Effector memory CD8-positive, alpha-beta T cell (primary cell): Measurements from ENCODE around the gene SSBP3.

Experiments used
- ATAC-seq: fragments of 150-1000 bp; cut with Tn5 transposase; replicated peaks from 2 replicates; pipeline ENCODE4 v1.10.0; 2021; ENCODE audit warnings: mild to moderate bottlenecking, moderate library complexity
- DNase-seq, 3 experiments: peaks; one replicate each; pipeline ENCODE4 v3.0.0; 2021
- H3K27ac Mint-ChIP-seq, 2 donors: one replicate each; pipeline ENCODE4 v1.8.0; 2022; ENCODE audit warnings: mild to moderate bottlenecking in 2 of 2, mixed read lengths in 2 of 2, moderate library complexity in 2 of 2
- H3K27me3 Mint-ChIP-seq, 2 donors: one replicate each; pipeline ENCODE4 v1.8.0; 2022; ENCODE audit warnings: mixed read lengths in 2 of 2
- H3K36me3 Mint-ChIP-seq: one replicate; pipeline ENCODE4 v1.8.0; 2022; ENCODE audit warnings: mild to moderate bottlenecking, moderate library complexity, mixed read lengths; ENCODE audit not compliant: insufficient read depth
- H3K4me1 Mint-ChIP-seq, 2 donors: one replicate each; pipeline ENCODE4 v1.8.0; 2022; ENCODE audit warnings: low read depth in 2 of 2, mixed read lengths in 2 of 2
- H3K4me3 Mint-ChIP-seq, 2 donors: one replicate each; pipeline ENCODE4 v1.8.0; 2022; ENCODE audit warnings: mild to moderate bottlenecking in 2 of 2, mixed read lengths in 2 of 2, moderate library complexity in 2 of 2
- H3K9me3 Mint-ChIP-seq, 2 donors: one replicate each; pipeline ENCODE4 v1.8.0; 2022; ENCODE audit warnings: mixed read lengths in 2 of 2

The SSBP3 gene

GRCh38 chr1:54250670-54251069, 155.5 kb downstream of the SSBP3 start:
- H3K9me3 Mint-ChIP-seq, result no peaks in the 10 kb centered on the region
- H3K4me3 Mint-ChIP-seq, result no peak overlapping the region
- DNase-seq (no peak), ATAC-seq (no peak)
- no peaks in the 10 kb centered on the region for H3K27me3 Mint-ChIP-seq
- peaks cover 39% of the 10 kb centered on the region for H3K36me3 Mint-ChIP-seq
- peaks cover 7 to 9% of the 10 kb centered on the region in 2 donors for H3K4me1 Mint-ChIP-seq
- H3K27ac Mint-ChIP-seq, result peak overlapping the region in 1 of 2 donors; percentile 72

- no peak overlapping the region for H3K4me3 Mint-ChIP-seq
- no peaks in the 10 kb centered on the region for H3K9me3 Mint-ChIP-seq
- ATAC-seq (no peak), DNase-seq (no peak)
- peak overlapping the region; percentile 27 to 86 for H3K27ac Mint-ChIP-seq
- peaks cover 8 to 9% of the 10 kb centered on the region in 2 donors for H3K4me1 Mint-ChIP-seq
- no peaks in the 10 kb centered on the region for H3K27me3 Mint-ChIP-seq
- peaks cover 39% of the 10 kb centered on the region for H3K36me3 Mint-ChIP-seq
These were observed 156.3 kb downstream of the SSBP3 start for GRCh38 chr1:54249819-54250435.

- peaks cover 45% of the 10 kb centered on the region for H3K36me3 Mint-ChIP-seq
- peak overlapping the region; percentile 41 to 86 for H3K27ac Mint-ChIP-seq
- no peaks in the 10 kb centered on the region for H3K9me3 Mint-ChIP-seq
- ATAC-seq (no peak), DNase-seq (no peak)
- H3K4me3 Mint-ChIP-seq, result peak overlapping the region in 1 of 2 donors; percentile 32
- H3K4me1 Mint-ChIP-seq, result peaks cover 9 to 13% of the 10 kb centered on the region in 2 donors
- no peaks in the 10 kb centered on the region for H3K27me3 Mint-ChIP-seq
These were observed 157.2 kb downstream of the SSBP3 start for GRCh38 chr1:54248966-54249365.

DNA sequence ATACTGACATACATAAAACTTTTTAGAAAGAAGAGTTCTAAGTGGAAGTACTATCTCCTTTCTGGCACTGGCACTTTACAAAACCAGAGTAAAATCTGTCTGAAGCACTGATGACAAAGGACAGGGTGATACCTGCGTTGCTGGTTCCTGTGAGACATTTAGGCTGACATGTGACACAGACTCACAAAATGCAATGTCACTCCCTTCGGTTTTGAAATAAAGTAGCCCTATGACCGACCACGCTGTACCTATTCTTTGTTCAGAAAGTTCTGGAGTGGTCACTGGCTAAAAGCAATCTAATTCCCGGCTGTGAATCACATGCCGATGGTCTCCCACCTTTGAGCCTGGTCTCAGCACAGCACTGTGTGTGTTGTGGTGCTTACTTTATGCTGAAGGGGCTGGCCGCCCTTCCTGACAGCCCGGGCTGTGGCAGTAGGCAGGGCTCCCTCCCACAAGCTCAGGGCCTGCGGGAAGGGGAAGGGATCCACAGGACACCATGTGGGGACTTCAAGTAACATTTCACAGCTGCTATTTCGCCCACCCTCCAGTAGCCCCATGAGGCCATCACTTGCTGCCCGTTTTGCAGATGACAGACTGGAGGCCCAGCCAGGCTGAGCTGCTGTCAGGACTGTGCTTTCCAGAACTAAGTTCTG, 158.2 kb downstream of the SSBP3 start:
- ATAC-seq, result no peak

GRCh38 chr1:54246116-54246721, 160.0 kb downstream of the SSBP3 start:
- H3K9me3 Mint-ChIP-seq, result no peaks in the 10 kb centered on the region
- H3K4me3 Mint-ChIP-seq, result no peak overlapping the region
- H3K27me3 Mint-ChIP-seq, result no peaks in the 10 kb centered on the region
- H3K4me1 Mint-ChIP-seq, result peaks cover 6 to 12% of the 10 kb centered on the region in 2 donors
- peak overlapping the region in 1 of 2 donors; percentile 26 for H3K27ac Mint-ChIP-seq
- peaks cover 48% of the 10 kb centered on the region for H3K36me3 Mint-ChIP-seq
- no peak for ATAC-seq
- DNase-seq, result no peak

More for the DNA sequence above, 158.2 kb downstream of the SSBP3 start:
- Mint-ChIP-seq H3K36me3 (peaks cover 50% of the 10 kb centered on the region), H3K9me3 (no peaks in the 10 kb centered on the region), H3K27ac (peak overlapping the region in 1 of 2 donors; percentile 86), H3K4me1 (peaks cover 10 to 11% of the 10 kb centered on the region in 2 donors), H3K4me3 (no peak overlapping the region), H3K27me3 (no peaks in the 10 kb centered on the region)
- no peak for DNase-seq

DNA sequence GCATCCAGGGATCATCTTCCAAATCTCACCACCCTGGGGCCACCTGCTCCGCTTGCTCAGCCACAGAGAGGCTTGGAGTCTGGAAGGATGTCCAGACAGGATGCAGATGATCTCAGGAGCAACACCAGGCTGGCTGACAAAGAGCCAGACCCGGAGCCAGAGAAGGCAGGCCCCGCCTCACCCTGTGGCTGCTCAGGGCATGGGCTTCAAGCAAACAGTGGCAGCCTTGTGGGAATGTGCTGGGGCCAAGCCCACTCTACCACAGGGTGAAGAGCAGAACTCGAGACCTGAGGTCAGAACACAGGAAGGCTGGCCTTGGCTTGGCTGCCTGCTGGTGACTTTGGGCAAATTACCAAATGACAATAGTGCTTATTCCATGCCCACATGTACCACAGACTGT, 160.7 kb downstream of the SSBP3 start:
- H3K36me3 Mint-ChIP-seq, result peaks cover 46% of the 10 kb centered on the region

DNA sequence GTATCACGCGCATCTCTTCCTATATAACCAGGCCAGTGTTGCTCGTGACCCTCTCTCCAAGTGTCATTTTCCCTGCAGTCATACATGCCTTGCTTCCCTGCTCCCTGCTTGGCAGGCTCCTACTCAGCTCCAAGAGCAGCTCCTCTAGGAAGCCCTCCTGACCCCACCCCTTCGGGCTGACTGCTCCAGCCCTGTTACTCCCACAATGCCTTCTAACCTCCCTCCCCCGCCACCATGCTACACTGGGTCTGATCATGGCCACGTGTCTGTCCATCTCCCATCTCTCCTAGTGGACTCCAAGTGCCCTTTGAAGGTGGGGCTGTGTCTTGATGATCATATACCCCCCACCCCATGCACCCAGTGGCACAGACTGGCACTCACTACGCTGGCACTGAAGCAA, 161.5 kb downstream of the SSBP3 start:
- peaks cover 49% of the 10 kb centered on the region for H3K36me3 Mint-ChIP-seq
- no peak for DNase-seq
- H3K27ac Mint-ChIP-seq, result peak overlapping the region in 1 of 2 donors; percentile 4
- H3K4me3 Mint-ChIP-seq, result no peak overlapping the region
- no peak for ATAC-seq
- H3K27me3 Mint-ChIP-seq, result no peaks in the 10 kb centered on the region
- H3K4me1 Mint-ChIP-seq, result peaks cover 4 to 12% of the 10 kb centered on the region in 2 donors
- H3K9me3 Mint-ChIP-seq, result no peaks in the 10 kb centered on the region

More for the DNA sequence above, 160.7 kb downstream of the SSBP3 start:
- no peak for ATAC-seq
- Mint-ChIP-seq H3K27ac (peak overlapping the region in 1 of 2 donors; percentile 75), H3K9me3 (no peaks in the 10 kb centered on the region), H3K27me3 (no peaks in the 10 kb centered on the region), H3K4me1 (peaks cover 6 to 12% of the 10 kb centered on the region in 2 donors), H3K4me3 (no peak overlapping the region)
- no peak for DNase-seq

- peaks cover 6 to 8% of the 10 kb centered on the region in 2 donors for H3K4me1 Mint-ChIP-seq
- H3K27me3 Mint-ChIP-seq, result no peaks in the 10 kb centered on the region
- no peak overlapping the region for H3K27ac Mint-ChIP-seq
- no peak overlapping the region for H3K4me3 Mint-ChIP-seq
- ATAC-seq (no peak), DNase-seq (no peak)
- H3K9me3 Mint-ChIP-seq, result no peaks in the 10 kb centered on the region
- peaks cover 52% of the 10 kb centered on the region for H3K36me3 Mint-ChIP-seq
These were observed 163.2 kb downstream of the SSBP3 start for GRCh38 chr1:54243022-54243421.

DNA sequence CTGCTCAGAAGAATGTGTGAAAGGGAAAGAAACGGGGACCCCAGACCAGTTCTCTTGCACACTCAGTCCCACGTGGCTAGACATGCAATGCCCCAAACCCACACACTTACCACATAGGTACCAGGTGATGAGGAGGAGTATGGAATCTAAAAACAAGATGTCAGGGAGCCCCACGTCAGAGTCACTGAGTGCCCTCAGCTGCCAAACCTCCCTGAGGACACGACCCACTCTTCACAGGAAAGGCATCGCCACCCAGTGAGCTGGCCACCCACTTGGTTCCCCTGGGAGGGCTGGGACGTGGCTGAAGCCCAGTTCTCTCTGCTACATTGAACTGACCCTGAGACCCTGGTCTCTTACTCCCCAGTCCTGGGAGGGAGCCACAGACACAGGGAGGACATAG, 164.8 kb downstream of the SSBP3 start:
- Mint-ChIP-seq H3K9me3 (no peaks in the 10 kb centered on the region), H3K4me3 (no peak overlapping the region), H3K27me3 (no peaks in the 10 kb centered on the region), H3K27ac (peak overlapping the region in 1 of 2 donors; percentile 23), H3K4me1 (peaks cover 6 to 8% of the 10 kb centered on the region in 2 donors), H3K36me3 (peaks cover 66% of the 10 kb centered on the region)
- no peak for ATAC-seq
- DNase-seq, result no peak

GRCh38 chr1:54240741-54241335, 165.4 kb downstream of the SSBP3 start:
- peaks cover 6 to 8% of the 10 kb centered on the region in 2 donors for H3K4me1 Mint-ChIP-seq
- H3K4me3 Mint-ChIP-seq, result no peak overlapping the region
- DNase-seq, result no peak
- no peak for ATAC-seq
- peak overlapping the region in 1 of 2 donors; percentile 23 for H3K27ac Mint-ChIP-seq
- H3K36me3 Mint-ChIP-seq, result peaks cover 68% of the 10 kb centered on the region
- no peaks in the 10 kb centered on the region for H3K27me3 Mint-ChIP-seq
- H3K9me3 Mint-ChIP-seq, result no peaks in the 10 kb centered on the region

DNA sequence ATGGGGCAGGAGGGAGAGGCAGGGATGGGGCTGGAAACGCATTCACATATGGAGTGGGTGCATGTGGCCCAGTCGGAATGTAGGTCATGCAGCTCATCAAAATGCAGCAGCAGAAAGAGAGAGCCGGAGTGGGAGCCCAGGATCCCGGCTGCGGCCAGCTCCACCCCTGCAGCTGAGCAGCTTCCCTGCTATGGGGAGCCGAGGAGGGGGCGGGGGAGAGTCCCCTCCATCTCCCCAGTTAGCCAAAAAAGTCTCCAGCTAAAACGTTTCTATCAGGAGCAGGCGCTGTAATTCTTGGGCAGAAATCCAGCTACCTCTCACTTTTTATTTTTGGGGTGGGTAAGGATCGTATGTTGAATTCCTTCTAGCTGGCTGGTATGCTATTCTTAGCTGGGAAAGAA, 166.6 kb downstream of the SSBP3 start:
- no peak for ATAC-seq
- Mint-ChIP-seq H3K27me3 (no peaks in the 10 kb centered on the region), H3K36me3 (peaks cover 69% of the 10 kb centered on the region), H3K4me3 (no peak overlapping the region), H3K27ac (no peak overlapping the region), H3K9me3 (no peaks in the 10 kb centered on the region), H3K4me1 (peaks cover 4 to 5% of the 10 kb centered on the region in 2 donors)
- no peak for DNase-seq

GRCh38 chr1:54239035-54239383, 167.2 kb downstream of the SSBP3 start:
- Mint-ChIP-seq H3K4me3 (no peak overlapping the region), H3K9me3 (no peaks in the 10 kb centered on the region), H3K27me3 (no peaks in the 10 kb centered on the region), H3K4me1 (peaks cover 2 to 3% of the 10 kb centered on the region in 2 donors), H3K36me3 (peaks cover 67% of the 10 kb centered on the region), H3K27ac (peak overlapping the region in 1 of 2 donors; percentile 8)
- no peak for DNase-seq
- no peak for ATAC-seq

DNA sequence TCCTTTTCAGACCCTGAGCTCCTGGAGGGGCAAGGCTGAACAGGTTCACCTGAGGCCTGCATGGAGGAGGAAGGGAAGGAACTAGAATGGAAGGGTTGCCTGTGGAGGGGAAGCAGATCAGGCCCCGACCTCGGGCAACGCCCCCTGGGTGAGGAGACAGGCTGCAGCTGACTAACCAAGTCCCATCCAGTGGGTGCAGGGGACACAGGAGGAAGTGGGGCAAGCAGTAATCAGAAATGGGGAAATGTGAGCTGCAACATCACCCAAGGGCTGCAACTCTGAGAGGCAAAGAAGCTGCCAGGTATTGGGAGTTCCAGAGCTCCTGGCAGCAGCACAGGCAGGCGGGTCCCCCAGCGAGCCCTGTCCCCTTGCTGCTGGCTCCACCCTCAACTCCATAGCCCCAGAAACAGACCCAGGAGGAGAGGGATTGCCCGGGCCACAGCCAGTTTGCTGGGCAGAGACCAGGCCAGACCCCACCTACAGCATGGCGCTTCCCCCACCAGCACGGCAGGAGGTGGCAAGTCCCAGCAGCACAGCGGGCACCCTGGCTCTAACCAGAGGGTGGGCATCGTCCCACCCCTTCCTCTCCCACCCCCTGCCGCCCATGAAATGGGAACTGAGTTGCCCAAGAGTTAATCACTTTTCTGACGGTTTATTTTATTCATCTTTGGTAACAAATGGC, 167.7 kb downstream of the SSBP3 start:
- Mint-ChIP-seq H3K27me3 (no peaks in the 10 kb centered on the region), H3K27ac (peak overlapping the region in 1 of 2 donors; percentile 8), H3K4me1 (peaks cover 2 to 3% of the 10 kb centered on the region in 2 donors), H3K4me3 (no peak overlapping the region), H3K9me3 (no peaks in the 10 kb centered on the region), H3K36me3 (peaks cover 64% of the 10 kb centered on the region)
- no peak for ATAC-seq
- no peak for DNase-seq
